PC-9 (cell line): ENCODE data around the gene INPP5A. TPM values are rescaled to one million over a fixed set of nuclear protein-coding genes. Genes with fewer than 3 reads are reported as not detected.

Experiments used
- BruUV-seq: library from RNA; stranded (reverse); fragments of 400-500 nt; replicated peaks from 2 replicates; lab custom pipeline; 2021; lab: Mats Ljungman, UMichigan
- CTCF ChIA-PET: fragments of 300-600 bp; sonication (Branson Sonifier 250); formaldehyde crosslinking; loops from one replicate; lab custom pipeline; 2022; ENCODE audit warnings: antibody characterized with exemption; lab: Charles Lee
- POLR2A ChIA-PET: fragments of 300-600 bp; sonication (Branson Sonifier 250); formaldehyde crosslinking; loops from one replicate; lab custom pipeline; 2022; ENCODE audit warnings: antibody characterized with exemption; ENCODE audit not compliant: unreplicated experiment; lab: Charles Lee
- DNase-seq, 2 experiments: peaks; one replicate each; pipeline versions ENCODE4 v3.0.0 to v3.0.0-alpha.2; 2015 to 2022; ENCODE audit warnings: mixed read lengths in 1 of 2
- H2AFZ ChIP-seq: fragments of 200-600 bp; sonication (generic); 2 replicates; pipeline ENCODE4 v1.8.1; 2017; ENCODE audit warnings: antibody characterized with exemption
- H3F3A ChIP-seq: fragments of 200-600 bp; sonication (generic); 2 replicates; pipeline ENCODE4 v1.8.1; 2017; ENCODE audit warnings: antibody characterized with exemption, mild to moderate bottlenecking, low read depth; ENCODE audit not compliant: insufficient read depth
- H3K27ac ChIP-seq: fragments of 200-600 bp; sonication (generic); 2 replicates; pipeline ENCODE4 v1.6.1; 2016; ENCODE audit warnings: mixed run types
- H3K27me3 ChIP-seq: fragments of 200-600 bp; sonication (generic); 2 replicates; pipeline ENCODE4 v1.6.1; 2016; ENCODE audit warnings: low read depth, mixed run types; ENCODE audit not compliant: insufficient read depth
- H3K36me3 ChIP-seq: fragments of 200-600 bp; sonication (generic); 2 replicates; pipeline ENCODE4 v1.6.1; 2016; ENCODE audit warnings: low read depth, mixed run types
- H3K4me1 ChIP-seq: fragments of 200-600 bp; sonication (generic); replicated peaks from 2 replicates; pipeline ENCODE4 v1.6.1; 2016; ENCODE audit warnings: mixed run types; ENCODE audit not compliant: insufficient read depth
- H3K4me2 ChIP-seq: fragments of 200-600 bp; sonication (generic); 2 replicates; pipeline ENCODE4 v1.6.1; 2017; ENCODE audit warnings: mixed run types
- H3K4me3 ChIP-seq: fragments of 200-600 bp; sonication (generic); 2 replicates; pipeline ENCODE4 v1.6.1; 2016; ENCODE audit warnings: mixed run types
- H3K79me2 ChIP-seq: fragments of 200-600 bp; sonication (generic); 2 replicates; pipeline ENCODE4 v1.6.1; 2017; ENCODE audit warnings: low read depth, mixed run types
- H3K9me2 ChIP-seq: fragments of 200-600 bp; sonication (generic); 2 replicates; pipeline ENCODE4 v1.8.1; 2017; ENCODE audit warnings: mild to moderate bottlenecking; ENCODE audit not compliant: insufficient read depth
- H3K9me3 ChIP-seq: fragments of 200-600 bp; sonication (generic); 2 replicates; pipeline ENCODE4 v1.8.1; 2016; ENCODE audit warnings: low read depth; ENCODE audit not compliant: insufficient read depth
- H4K20me1 ChIP-seq: fragments of 200-600 bp; sonication (generic); 2 replicates; pipeline ENCODE4 v1.8.1; 2017; ENCODE audit not compliant: insufficient read depth
- EZH2 ChIP-seq: fragments of 200-600 bp; sonication (generic); IDR thresholded peaks from 2 replicates; pipeline ENCODE4 v1.8.0; 2017; ENCODE audit warnings: antibody characterized with exemption, low read depth
- intact Hi-C: fragments of 100-400 bp; cut with micrococcal nuclease; formaldehyde crosslinking; loops from one replicate; pipeline ENCODE4 v1.10.0; 2022; ENCODE audit not compliant: unreplicated experiment
- total RNA-seq: library from RNA; stranded (reverse); gene quantifications from 2 replicates; pipeline ENCODE4 v1.2.3, GENCODE V29; 2021
- TF ChIP-seq, protein P1 (sequence below): fragments of 200-600 bp; sonication (generic); conservative IDR thresholded peaks from 2 replicates; pipeline ENCODE4 v1.6.1; 2017; ENCODE audit warnings: mixed run types, antibody characterized with exemption, mild to moderate bottlenecking, moderate library complexity

INPP5A gene
- total RNA-seq, 1 experiment from 2014 or later, result 18.4 TPM

DNA sequence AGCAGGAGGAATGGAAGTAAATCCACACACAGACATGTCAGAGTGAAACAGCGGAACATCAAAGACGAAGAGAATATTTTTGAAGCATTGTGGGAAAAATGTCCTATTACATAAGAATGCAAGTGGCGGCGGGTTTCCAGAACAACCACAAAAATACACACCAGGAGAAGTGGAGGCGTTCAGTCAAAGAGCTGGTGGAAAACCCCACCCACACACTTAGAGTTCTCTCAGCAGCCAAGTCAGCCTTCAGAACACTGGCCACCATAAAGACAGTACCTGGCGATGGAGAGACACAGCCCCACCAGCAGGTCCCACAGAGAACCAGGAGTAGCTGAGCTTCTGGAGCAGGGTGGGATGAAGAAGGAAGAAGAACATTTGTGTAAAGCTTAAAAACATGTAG is 224.7 kb downstream of the INPP5A start:
- Histone ChIP-seq H3K4me2 (no peak overlapping the region), H3K36me3 (no peaks in the 10 kb centered on the region), H3F3A (no peaks in the 10 kb centered on the region), H3K4me3 (no peak overlapping the region), H3K4me1 (no peaks in the 10 kb centered on the region), H2AFZ (no peak overlapping the region), H3K27ac (no peak overlapping the region), H3K27me3 (no peaks in the 10 kb centered on the region), H3K9me2 (no peaks in the 10 kb centered on the region), H3K79me2 (no peaks in the 10 kb centered on the region), H4K20me1 (no peaks in the 10 kb centered on the region), H3K9me3 (no peaks in the 10 kb centered on the region)
- ChIA-PET CTCF (no interaction called here), POLR2A (interaction anchor here (0.6 kb wide), 1 partner anchor 606 kb away, joined by 3 read pairs; no protein-coding TSS in a partner anchor)
- TF ChIP-seq, protein P1, sequence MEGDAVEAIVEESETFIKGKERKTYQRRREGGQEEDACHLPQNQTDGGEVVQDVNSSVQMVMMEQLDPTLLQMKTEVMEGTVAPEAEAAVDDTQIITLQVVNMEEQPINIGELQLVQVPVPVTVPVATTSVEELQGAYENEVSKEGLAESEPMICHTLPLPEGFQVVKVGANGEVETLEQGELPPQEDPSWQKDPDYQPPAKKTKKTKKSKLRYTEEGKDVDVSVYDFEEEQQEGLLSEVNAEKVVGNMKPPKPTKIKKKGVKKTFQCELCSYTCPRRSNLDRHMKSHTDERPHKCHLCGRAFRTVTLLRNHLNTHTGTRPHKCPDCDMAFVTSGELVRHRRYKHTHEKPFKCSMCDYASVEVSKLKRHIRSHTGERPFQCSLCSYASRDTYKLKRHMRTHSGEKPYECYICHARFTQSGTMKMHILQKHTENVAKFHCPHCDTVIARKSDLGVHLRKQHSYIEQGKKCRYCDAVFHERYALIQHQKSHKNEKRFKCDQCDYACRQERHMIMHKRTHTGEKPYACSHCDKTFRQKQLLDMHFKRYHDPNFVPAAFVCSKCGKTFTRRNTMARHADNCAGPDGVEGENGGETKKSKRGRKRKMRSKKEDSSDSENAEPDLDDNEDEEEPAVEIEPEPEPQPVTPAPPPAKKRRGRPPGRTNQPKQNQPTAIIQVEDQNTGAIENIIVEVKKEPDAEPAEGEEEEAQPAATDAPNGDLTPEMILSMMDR, result no peak
- TF ChIP-seq EZH2, result no peak
- intact Hi-C loops, result no loop called here
- DNase-seq, result no peak
- no TSS peak for BruUV-seq

DNA sequence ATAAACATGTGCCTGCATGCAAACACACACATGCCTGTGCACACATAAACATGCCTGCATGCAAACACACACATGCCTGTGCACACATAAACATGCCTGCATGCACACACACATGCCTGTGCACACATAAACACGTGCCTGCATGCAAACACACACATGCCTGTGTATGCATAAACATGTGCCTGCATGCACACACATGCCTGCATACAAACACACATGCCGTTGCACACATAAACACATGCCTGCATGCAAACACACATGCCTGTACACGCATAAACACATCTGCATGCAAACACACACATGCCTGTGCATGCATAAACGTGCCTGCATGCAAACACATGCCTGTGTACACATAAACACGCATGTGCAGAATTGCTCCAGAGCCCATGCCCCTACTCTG is 226.0 kb downstream of the INPP5A start:
- intact Hi-C loops, result no loop called here
- H3K9me3 ChIP-seq, result no peaks in the 10 kb centered on the region
- TF ChIP-seq, protein P1, result no peak
- TF ChIP-seq EZH2, result no peak
- H3K4me1 ChIP-seq, result no peaks in the 10 kb centered on the region
- no peaks in the 10 kb centered on the region for H3K79me2 ChIP-seq
- H3F3A ChIP-seq, result no peaks in the 10 kb centered on the region
- no peaks in the 10 kb centered on the region for H3K27me3 ChIP-seq
- ChIA-PET CTCF (no interaction called here), POLR2A (no interaction called here)
- no peak for DNase-seq
- H4K20me1 ChIP-seq, result no peaks in the 10 kb centered on the region
- BruUV-seq, result no TSS peak
- H2AFZ ChIP-seq, result no peak overlapping the region
- H3K27ac ChIP-seq, result no peak overlapping the region
- H3K4me3 ChIP-seq, result no peak overlapping the region
- no peaks in the 10 kb centered on the region for H3K9me2 ChIP-seq
- H3K4me2 ChIP-seq, result no peak overlapping the region
- no peaks in the 10 kb centered on the region for H3K36me3 ChIP-seq

DNA sequence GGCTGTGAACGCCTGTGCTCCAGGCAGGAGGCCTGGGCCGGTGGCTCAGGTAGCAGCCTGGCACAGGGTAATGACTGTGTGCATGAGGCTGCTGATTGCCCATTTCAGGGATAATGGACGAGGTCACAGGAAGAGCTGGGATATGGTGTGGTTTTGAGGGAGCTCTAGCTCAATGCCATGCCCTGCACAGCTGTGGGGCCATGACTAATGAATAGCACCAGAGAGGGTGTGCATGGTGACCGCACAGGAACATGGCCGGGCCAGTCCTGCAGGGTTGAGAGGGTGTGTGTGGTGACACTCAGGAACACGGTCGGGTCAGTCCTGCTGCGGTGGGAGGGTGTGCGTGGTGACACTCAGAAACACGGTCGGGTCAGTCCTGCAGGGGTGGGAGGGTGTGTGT is 226.5 kb downstream of the INPP5A start:
- TF ChIP-seq, protein P1, result no peak
- no peak overlapping the region for H3K4me3 ChIP-seq
- H2AFZ ChIP-seq, result no peak overlapping the region
- no peaks in the 10 kb centered on the region for H3F3A ChIP-seq
- no peaks in the 10 kb centered on the region for H3K4me1 ChIP-seq
- H3K9me3 ChIP-seq, result no peaks in the 10 kb centered on the region
- no peak for DNase-seq
- no peak overlapping the region for H3K4me2 ChIP-seq
- BruUV-seq, result no TSS peak
- no peaks in the 10 kb centered on the region for H3K79me2 ChIP-seq
- no peaks in the 10 kb centered on the region for H3K27me3 ChIP-seq
- POLR2A ChIA-PET, result no interaction called here
- H3K27ac ChIP-seq, result no peak overlapping the region
- intact Hi-C loops, result no loop called here
- no peaks in the 10 kb centered on the region for H3K9me2 ChIP-seq
- H4K20me1 ChIP-seq, result no peaks in the 10 kb centered on the region
- H3K36me3 ChIP-seq, result no peaks in the 10 kb centered on the region
- CTCF ChIA-PET, result no interaction called here
